Erythroblast (primary cell): ENCODE results near the gene SH2D6.

Experiments used
- GATA1 ChIP-seq: IDR thresholded peaks from 2 replicates; pipeline ENCODE4 v1.6.1; 2011; ENCODE audit warnings: low read depth, mild to moderate bottlenecking, control low read depth, low read length, moderate library complexity
- POLR2A ChIP-seq: IDR thresholded peaks from 2 replicates; pipeline ENCODE4 v1.6.1; 2011; ENCODE audit warnings: mild to moderate bottlenecking, low read length

- TF ChIP-seq POLR2A (no peak), GATA1 (no peak)
These were observed 58.1 kb downstream of the SH2D6 start for GRCh38 chr2:85476624-85477023.
